Hepatocyte (in vitro differentiated cells): Measurements from ENCODE around the gene MSH3. TPM values are rescaled to one million over a fixed set of nuclear protein-coding genes. Genes with fewer than 3 reads are reported as not detected.

ENCODE experiments used
- DNase-seq: peaks from one replicate; pipeline ENCODE4 v3.0.0-alpha.2; 2016; ENCODE audit warnings: low spot score
- H2AFZ ChIP-seq: fragments of 200-600 bp; sonication (generic); 2 replicates; pipeline ENCODE4 v1.6.0; 2016; ENCODE audit warnings: antibody characterized with exemption, mild to moderate bottlenecking
- H3K27ac ChIP-seq: fragments of 200-600 bp; sonication (generic); 2 replicates; pipeline ENCODE4 v1.5.1; 2016; ENCODE audit warnings: mild to moderate bottlenecking
- H3K27me3 ChIP-seq: fragments of 200-600 bp; sonication (generic); 2 replicates; pipeline ENCODE4 v1.6.1; 2016
- H3K36me3 ChIP-seq: fragments of 200-600 bp; sonication (generic); replicated peaks from 2 replicates; pipeline ENCODE4 v1.5.1; 2016; ENCODE audit warnings: low read depth; ENCODE audit not compliant: insufficient read depth
- H3K4me1 ChIP-seq: fragments of 200-600 bp; sonication (generic); 2 replicates; pipeline ENCODE4 v1.5.1; 2016; ENCODE audit warnings: mild to moderate bottlenecking, moderate library complexity; ENCODE audit not compliant: insufficient read depth
- H3K4me2 ChIP-seq: fragments of 200-600 bp; sonication (generic); 2 replicates; pipeline ENCODE4 v1.6.0; 2016
- H3K4me3 ChIP-seq: fragments of 200-600 bp; sonication (generic); 2 replicates; pipeline ENCODE4 v1.5.1; 2016; ENCODE audit warnings: mild to moderate bottlenecking
- H3K79me2 ChIP-seq: fragments of 200-600 bp; sonication (generic); 2 replicates; pipeline ENCODE4 v1.6.0; 2017; ENCODE audit warnings: mild to moderate bottlenecking
- H3K9me2 ChIP-seq: fragments of 200-600 bp; sonication (generic); replicated peaks from 2 replicates; pipeline ENCODE4 v1.6.0; 2017; ENCODE audit warnings: mild to moderate bottlenecking; ENCODE audit not compliant: insufficient read depth
- H3K9me3 ChIP-seq: fragments of 200-600 bp; sonication (generic); 2 replicates; pipeline ENCODE4 v1.5.1; 2016; ENCODE audit warnings: low read depth, mild to moderate bottlenecking
- H4K20me1 ChIP-seq: fragments of 200-600 bp; sonication (generic); 2 replicates; pipeline ENCODE4 v1.6.0; 2016; ENCODE audit warnings: mild to moderate bottlenecking; ENCODE audit not compliant: insufficient read depth, poor library complexity, severe bottlenecking
- CTCF ChIP-seq: fragments of 200-600 bp; sonication (generic); IDR thresholded peaks from 2 replicates; pipeline ENCODE4 v1.5.1; 2016; ENCODE audit warnings: antibody characterized with exemption, mild to moderate bottlenecking; ENCODE audit not compliant: poor library complexity
- EZH2 ChIP-seq: fragments of 200-600 bp; sonication (generic); IDR thresholded peaks from 2 replicates; pipeline ENCODE4 v1.6.1; 2016; ENCODE audit warnings: antibody characterized with exemption, mild to moderate bottlenecking, borderline replicate concordance
- EZH2phosphoT487 ChIP-seq: fragments of 200-600 bp; sonication (generic); IDR thresholded peaks from one replicate; pipeline ENCODE4 v1.6.1; 2018; ENCODE audit warnings: antibody characterized with exemption, mild to moderate bottlenecking, low read depth, moderate library complexity; ENCODE audit not compliant: unreplicated experiment, severe bottlenecking
- WGBS: methylation state at CpG from one replicate; pipeline ENCODE4 v1.1.6; 2016; ENCODE audit warnings: low lambda C conversion rate; ENCODE audit errors: missing lambda C conversion rate; 5-methylcytosine and 5-hydroxymethylcytosine counted together
- polyA plus RNA-seq: library from polyadenylated mRNA; unstranded; fragments of >200 nt; fragmentation: Nextera tagmentation; extraction: Ambion mirVana; gene quantifications from 2 replicates; pipeline ENCODE4 v1.2.1, GENCODE V29; 2016
- total RNA-seq: library from RNA; depleted of rRNA; stranded (reverse); fragments of >200 nt; gene quantifications from 2 replicates; pipeline ENCODE4 v1.2.3, GENCODE V29; 2014

MSH3 gene
- total and polyA plus RNA-seq, 2 experiments from 2014 or later: 8.1 to 13.2 TPM

- H3K27ac ChIP-seq: no peak overlapping the region
- 89% methylated on average over 1 of the region's 1 CpG for WGBS
- no peak for TF ChIP-seq EZH2
- TF ChIP-seq CTCF: no peak
- TF ChIP-seq EZH2phosphoT487: no peak
Observed at GRCh38 chr5:80740999-80741398, 86.5 kb downstream of the MSH3 start.

GRCh38 chr5:80744149-80744548, 89.7 kb downstream of the MSH3 start:
- no peaks in the 10 kb centered on the region for H3K36me3 ChIP-seq

More at GRCh38 chr5:80740999-80741398, 86.5 kb downstream of the MSH3 start:
- Histone ChIP-seq H3K27me3 (no peaks in the 10 kb centered on the region), H3K79me2 (no peaks in the 10 kb centered on the region), H3K36me3 (no peaks in the 10 kb centered on the region), H3K9me3 (no peaks in the 10 kb centered on the region), H4K20me1 (no peaks in the 10 kb centered on the region), H3K9me2 (no peaks in the 10 kb centered on the region), H2AFZ (no peak overlapping the region), H3K4me1 (no peaks in the 10 kb centered on the region), H3K4me3 (no peak overlapping the region), H3K4me2 (no peak overlapping the region)
- no peak for DNase-seq

GRCh38 chr5:80745490-80745889, 91.0 kb downstream of the MSH3 start:
- Histone ChIP-seq H3K27me3 (no peaks in the 10 kb centered on the region), H3K4me2 (no peak overlapping the region), H4K20me1 (no peaks in the 10 kb centered on the region), H3K4me1 (no peaks in the 10 kb centered on the region), H3K9me3 (no peaks in the 10 kb centered on the region), H3K9me2 (no peaks in the 10 kb centered on the region), H3K36me3 (no peaks in the 10 kb centered on the region), H3K79me2 (no peaks in the 10 kb centered on the region), H3K4me3 (no peak overlapping the region), H3K27ac (no peak overlapping the region), H2AFZ (no peak overlapping the region)
- DNase-seq: no peak
- TF ChIP-seq CTCF (no peak), EZH2phosphoT487 (no peak), EZH2 (no peak)
- 85% methylated on average over 1 of the region's 1 CpG for WGBS

More at GRCh38 chr5:80744149-80744548, 89.7 kb downstream of the MSH3 start:
- Histone ChIP-seq H3K4me1 (no peaks in the 10 kb centered on the region), H3K4me3 (no peak overlapping the region), H3K27me3 (no peaks in the 10 kb centered on the region), H3K4me2 (no peak overlapping the region), H4K20me1 (no peaks in the 10 kb centered on the region), H3K9me3 (no peaks in the 10 kb centered on the region), H2AFZ (no peak overlapping the region), H3K79me2 (no peaks in the 10 kb centered on the region), H3K27ac (no peak overlapping the region), H3K9me2 (no peaks in the 10 kb centered on the region)
- WGBS: 99% methylated on average over 2 of the region's 2 CpGs
- TF ChIP-seq CTCF: no peak
- TF ChIP-seq EZH2: no peak
- no peak for TF ChIP-seq EZH2phosphoT487
- DNase-seq: no peak

- WGBS: 72% methylated on average over 3 of the region's 3 CpGs
- H3K4me2 ChIP-seq: no peak overlapping the region
Observed at GRCh38 chr5:80747922-80748321, 93.5 kb downstream of the MSH3 start.

More at GRCh38 chr5:80747922-80748321, 93.5 kb downstream of the MSH3 start:
- Histone ChIP-seq H3K79me2 (no peaks in the 10 kb centered on the region), H3K36me3 (no peaks in the 10 kb centered on the region), H3K4me3 (no peak overlapping the region), H3K27ac (no peak overlapping the region), H3K9me2 (no peaks in the 10 kb centered on the region), H2AFZ (no peak overlapping the region), H3K4me1 (no peaks in the 10 kb centered on the region), H3K27me3 (no peaks in the 10 kb centered on the region), H4K20me1 (no peaks in the 10 kb centered on the region), H3K9me3 (no peaks in the 10 kb centered on the region)
- DNase-seq: no peak
- TF ChIP-seq EZH2: no peak
- TF ChIP-seq CTCF: no peak
- TF ChIP-seq EZH2phosphoT487: no peak
